IPS-18c (cell line): Measurements from ENCODE around the gene NUP98.
"Not testable (repeated sequence)": the region's sequence is repeated elsewhere in the genome, so short reads cannot be mapped to it uniquely, and the experiment has no call there.

ENCODE experiments used
- H3K4me3 ChIP-seq: 2 replicates; pipeline ENCODE4 v1.7.0; 2013; ENCODE audit warnings: low read depth, mild to moderate bottlenecking, low read length, moderate library complexity; ENCODE audit not compliant: insufficient read depth
- H3K9me3 ChIP-seq: one replicate; pipeline ENCODE4 v1.6.1; 2013; ENCODE audit warnings: mild to moderate bottlenecking, low read length, moderate library complexity; ENCODE audit not compliant: control insufficient read depth, insufficient read depth

The NUP98 gene

GRCh38 chr11:3669128-3669527, 128.2 kb downstream of the NUP98 start:
- no peaks in the 10 kb centered on the region for H3K9me3 ChIP-seq

DNA sequence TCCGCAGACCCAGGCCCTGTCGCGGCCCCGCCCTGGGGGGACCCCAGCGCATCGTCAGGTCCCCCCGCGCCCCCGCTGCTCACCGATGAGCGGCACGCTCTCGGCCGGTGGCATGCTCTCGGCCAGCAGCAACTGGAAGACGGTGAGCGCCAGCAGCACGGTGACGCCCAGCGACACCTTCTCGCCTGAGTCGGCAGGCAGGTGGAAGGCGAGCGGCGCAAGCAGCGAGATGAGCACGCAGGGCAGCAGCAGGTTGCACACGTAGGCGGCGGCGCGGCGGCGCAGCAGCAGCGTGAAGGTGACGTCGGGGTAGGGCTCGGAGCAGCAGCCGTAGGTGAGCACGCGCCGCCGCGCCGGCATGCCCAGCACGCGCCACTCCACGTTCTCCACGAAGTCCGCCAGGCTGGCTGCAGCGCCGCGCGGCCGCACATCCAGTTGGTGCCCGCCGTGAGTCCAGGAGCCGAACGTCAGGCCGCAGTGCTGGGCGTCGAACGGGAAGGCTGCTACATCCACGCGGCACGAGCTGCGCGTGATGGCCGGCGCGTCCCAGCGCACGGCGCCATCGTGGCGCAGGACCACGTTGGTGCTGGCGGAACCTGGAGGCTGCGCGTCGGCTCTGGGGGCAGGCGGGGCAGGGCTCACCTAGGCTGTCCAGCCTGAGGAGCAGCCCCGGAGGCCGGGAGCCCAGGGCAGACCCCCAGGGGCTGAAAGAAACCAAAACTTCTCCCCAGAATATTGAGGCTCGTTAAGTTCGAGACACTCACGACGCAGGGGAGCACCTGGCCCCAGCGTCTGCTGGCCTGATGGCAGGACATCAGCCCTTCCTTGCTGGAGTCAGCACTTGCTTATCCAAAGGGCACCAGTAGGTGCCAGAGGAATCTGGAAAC, 130.0 kb downstream of the NUP98 start:
- no peaks in the 10 kb centered on the region for H3K9me3 ChIP-seq
- no peak overlapping the region for H3K4me3 ChIP-seq

More at GRCh38 chr11:3669128-3669527, 128.2 kb downstream of the NUP98 start:
- H3K4me3 ChIP-seq: no peak overlapping the region

DNA sequence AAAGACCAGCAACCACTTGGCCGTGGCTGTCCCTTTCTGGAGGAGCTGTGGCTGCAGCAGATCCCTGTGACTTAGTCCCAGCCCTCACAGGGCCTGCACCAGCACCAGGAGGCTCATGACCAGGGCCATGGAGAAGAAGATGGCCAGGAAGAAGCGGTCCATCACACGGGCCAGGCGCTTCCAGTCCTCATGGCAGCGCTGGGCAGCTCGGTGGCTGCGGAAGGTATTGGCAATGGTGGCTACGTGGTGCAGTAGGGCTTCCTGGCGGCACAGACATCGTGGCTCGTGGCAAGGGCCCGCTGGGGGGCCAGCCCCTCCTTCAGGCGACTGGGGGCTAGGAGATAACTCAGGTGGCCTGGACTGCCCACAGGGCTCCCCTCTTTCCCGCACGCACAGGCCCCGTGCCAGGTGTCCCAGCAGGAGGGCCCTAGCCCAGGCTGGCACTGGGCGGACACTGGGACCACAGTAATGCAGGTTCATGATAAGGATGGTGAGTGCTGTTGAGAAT, 131.3 kb downstream of the NUP98 start:
- Histone ChIP-seq H3K4me3 (no peak overlapping the region), H3K9me3 (no peaks in the 10 kb centered on the region)

- H3K9me3 ChIP-seq: no peaks in the 10 kb centered on the region
Measured at GRCh38 chr11:3665336-3666022, 131.9 kb downstream of the NUP98 start.

DNA sequence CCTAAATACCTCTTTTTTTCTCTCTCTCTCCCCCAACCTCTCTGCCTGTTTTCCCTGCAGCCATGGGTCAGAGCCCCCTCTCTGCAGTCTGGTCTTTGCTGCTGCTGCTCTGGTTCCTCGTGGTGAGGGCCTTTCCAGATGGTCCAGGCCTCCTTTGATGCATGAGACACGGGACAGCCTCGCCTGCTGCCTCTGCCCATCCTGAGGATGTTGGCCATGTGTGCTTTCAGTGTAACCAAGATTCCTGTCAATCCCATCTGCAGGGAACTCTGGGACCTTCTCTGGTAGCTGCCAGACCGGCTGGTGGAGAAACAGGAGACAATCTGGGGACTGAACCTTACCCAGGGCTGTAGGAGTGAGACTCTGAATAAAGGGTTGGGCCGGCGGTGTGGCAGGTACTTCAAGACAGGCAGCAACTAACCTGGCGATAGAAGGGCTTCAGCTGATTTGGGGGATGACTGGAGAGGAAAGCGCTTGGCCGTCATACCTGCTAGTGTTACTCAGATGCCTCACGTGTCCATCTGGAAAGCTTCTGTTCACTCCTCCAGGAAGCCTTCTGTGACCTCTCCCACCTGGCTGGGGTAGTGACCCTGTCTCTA, 133.2 kb downstream of the NUP98 start:
- H3K4me3 ChIP-seq: no peak overlapping the region
- no peaks in the 10 kb centered on the region for H3K9me3 ChIP-seq

More at GRCh38 chr11:3665336-3666022, 131.9 kb downstream of the NUP98 start:
- H3K4me3 ChIP-seq: no peak overlapping the region

DNA sequence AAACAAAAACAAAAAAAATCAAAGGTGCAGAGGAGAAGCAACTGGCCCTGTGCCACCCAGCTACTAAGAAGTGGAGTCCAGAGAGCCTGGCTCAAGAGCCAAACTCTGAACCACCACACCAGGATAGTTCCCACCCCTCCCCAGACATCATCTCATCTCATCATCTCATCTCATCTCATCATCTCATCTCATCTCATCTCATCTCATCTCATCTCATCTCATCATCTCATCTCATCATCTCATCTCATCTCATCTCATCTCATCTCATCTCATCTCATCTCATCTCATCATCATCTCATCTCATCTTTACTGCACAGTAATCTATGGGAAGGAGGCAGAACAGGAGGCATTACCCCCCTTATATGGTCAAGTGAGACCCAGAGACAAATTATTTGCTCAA, 134.5 kb downstream of the NUP98 start:
- Histone ChIP-seq H3K9me3 (no peaks in the 10 kb centered on the region), H3K4me3 (no peak overlapping the region)

DNA sequence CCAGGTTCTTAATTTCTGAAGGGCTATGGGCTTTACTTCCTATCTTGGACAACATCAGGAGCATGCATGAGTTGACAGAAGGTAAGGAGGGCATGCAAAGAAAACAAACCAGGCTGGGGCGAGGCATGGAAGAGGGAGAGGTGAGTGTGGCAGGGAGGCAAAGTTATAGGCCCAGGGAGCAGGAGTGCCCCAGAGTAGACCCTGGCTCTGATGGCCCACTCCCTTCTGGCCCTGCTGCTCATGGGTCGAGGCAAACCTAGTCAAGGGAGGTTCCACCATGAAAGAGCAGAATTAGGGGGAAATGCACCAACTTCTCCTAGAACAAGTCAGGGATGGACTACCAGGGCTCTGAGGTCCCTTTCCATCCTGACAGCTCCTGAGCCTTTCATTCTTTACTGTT, 136.4 kb downstream of the NUP98 start:
- H3K9me3 ChIP-seq: no peaks in the 10 kb centered on the region
- H3K4me3 ChIP-seq: no peak overlapping the region

- no peaks in the 10 kb centered on the region for H3K9me3 ChIP-seq
- H3K4me3 ChIP-seq: no peak overlapping the region
Measured at GRCh38 chr11:3659595-3660515, 137.5 kb downstream of the NUP98 start.

GRCh38 chr11:3658252-3658651, 139.1 kb downstream of the NUP98 start:
- Histone ChIP-seq H3K9me3 (no peaks in the 10 kb centered on the region), H3K4me3 (no peak overlapping the region)

- not testable (repeated sequence) for H3K9me3 ChIP-seq, H3K4me3 ChIP-seq
Measured at GRCh38 chr11:3657331-3657730, 140.0 kb downstream of the NUP98 start.

DNA sequence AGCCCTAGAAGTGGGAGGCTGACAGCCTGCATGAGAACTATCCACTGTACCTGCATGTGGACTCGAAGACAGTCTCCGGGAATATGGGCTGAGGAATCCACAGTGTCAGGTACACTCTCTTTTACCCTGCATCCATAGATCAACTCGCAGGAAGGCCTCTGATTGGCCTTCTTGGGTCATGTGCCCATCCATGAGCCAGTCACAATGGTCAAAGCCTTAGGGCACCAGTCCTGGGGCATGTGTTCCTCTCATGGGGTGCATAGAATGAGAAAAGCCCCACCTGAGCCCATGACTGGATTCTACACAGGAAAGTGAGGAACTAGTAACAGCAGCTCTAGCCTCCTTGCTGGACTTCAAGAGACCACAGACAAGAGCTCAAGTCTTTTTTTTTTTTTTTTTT, 141.8 kb downstream of the NUP98 start:
- no peak overlapping the region for H3K4me3 ChIP-seq
- no peaks in the 10 kb centered on the region for H3K9me3 ChIP-seq

- H3K4me3 ChIP-seq: not testable (repeated sequence)
Measured at GRCh38 chr11:3652514-3652913, 144.8 kb downstream of the NUP98 start.

DNA sequence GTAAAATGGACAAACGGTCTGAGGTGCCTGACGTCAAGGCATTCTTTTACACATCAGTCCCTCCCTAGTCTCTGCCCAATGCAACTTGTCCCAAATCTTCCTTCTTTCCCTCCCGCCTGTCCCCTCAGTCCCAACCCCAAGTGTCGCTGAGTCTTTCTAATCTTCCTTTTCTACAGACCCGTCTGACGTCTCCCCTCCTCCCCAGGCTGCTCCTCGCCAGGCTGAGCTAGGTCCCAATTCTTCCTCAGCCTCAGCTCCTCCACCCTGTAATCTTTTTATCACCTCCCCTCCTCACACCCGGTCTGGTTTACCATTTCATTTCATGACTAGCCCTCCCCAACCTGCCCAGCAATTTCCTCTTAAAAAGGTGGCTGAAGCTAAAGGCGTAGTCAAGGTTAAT, 148.0 kb downstream of the NUP98 start:
- H3K4me3 ChIP-seq, H3K9me3 ChIP-seq: not testable (repeated sequence)

More at GRCh38 chr11:3652514-3652913, 144.8 kb downstream of the NUP98 start:
- H3K9me3 ChIP-seq: not testable (repeated sequence)

DNA sequence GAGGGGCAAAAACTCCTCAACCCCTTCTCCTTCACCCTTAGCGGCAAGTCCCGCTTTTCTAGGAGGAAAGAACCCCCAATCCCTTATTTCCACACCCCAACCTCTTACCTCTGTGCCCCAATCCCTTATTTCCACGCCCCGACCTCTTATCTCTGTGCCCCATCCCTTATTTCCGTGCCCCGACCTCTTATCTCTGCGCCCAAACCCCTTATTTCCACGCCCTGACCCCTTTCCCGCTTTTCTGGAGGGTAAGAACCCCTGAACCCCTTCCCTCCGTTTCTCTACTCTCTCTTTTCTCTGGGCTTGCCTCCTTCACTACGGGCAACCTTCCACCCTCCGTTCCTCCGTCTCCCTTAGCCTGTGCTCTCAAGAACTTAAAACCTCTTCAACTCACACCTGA, 148.5 kb downstream of the NUP98 start:
- H3K4me3 ChIP-seq, H3K9me3 ChIP-seq: not testable (repeated sequence)

- no peak overlapping the region for H3K4me3 ChIP-seq
- no peaks in the 10 kb centered on the region for H3K9me3 ChIP-seq
Measured at GRCh38 chr11:3645552-3645951, 151.8 kb downstream of the NUP98 start.

- Histone ChIP-seq H3K9me3 (no peaks in the 10 kb centered on the region), H3K4me3 (no peak within 1 kb of the TSS)
Measured at GRCh38 chr11:3644817-3645235, 152.5 kb downstream of the NUP98 start, which contains the start of gene ART1. TSS of gene ART1 (plus strand) at chr11:3645128. CDS start at chr11:3659214, 14,086 bp downstream.

GRCh38 chr11:3643102-3643546, 154.2 kb downstream of the NUP98 start:
- not testable (repeated sequence) for H3K9me3 ChIP-seq
- H3K4me3 ChIP-seq: peak overlapping the region; percentile 62; the same call in 1 of the 2 replicates
